Uterus (tissue), 2 donors: ENCODE results near the gene GPR152.

Source experiments
- POLR2A ChIP-seq, 2 donors: fragments of 450-650 bp; IDR thresholded peaks; one replicate each; pipeline ENCODE4 v1.6.1; 2016; ENCODE audit warnings: antibody characterized with exemption in 2 of 2, mild to moderate bottlenecking in 1 of 2, moderate library complexity in 1 of 2
- TF ChIP-seq, protein P1 (sequence below), 4 experiments: fragments of 200-600 bp in 2 of 4; fragments of 450-650 bp in 2 of 4; sonication (generic) in 2 of 4; IDR thresholded peaks; one replicate each; pipeline ENCODE4 v1.5.1; 2016 to 2019; ENCODE audit warnings: antibody characterized with exemption in 4 of 4, mild to moderate bottlenecking in 2 of 4, moderate library complexity in 1 of 4

- TF ChIP-seq POLR2A (IDR thresholded peaks at IDR 0.05), result no peak
- TF ChIP-seq, protein P1, sequence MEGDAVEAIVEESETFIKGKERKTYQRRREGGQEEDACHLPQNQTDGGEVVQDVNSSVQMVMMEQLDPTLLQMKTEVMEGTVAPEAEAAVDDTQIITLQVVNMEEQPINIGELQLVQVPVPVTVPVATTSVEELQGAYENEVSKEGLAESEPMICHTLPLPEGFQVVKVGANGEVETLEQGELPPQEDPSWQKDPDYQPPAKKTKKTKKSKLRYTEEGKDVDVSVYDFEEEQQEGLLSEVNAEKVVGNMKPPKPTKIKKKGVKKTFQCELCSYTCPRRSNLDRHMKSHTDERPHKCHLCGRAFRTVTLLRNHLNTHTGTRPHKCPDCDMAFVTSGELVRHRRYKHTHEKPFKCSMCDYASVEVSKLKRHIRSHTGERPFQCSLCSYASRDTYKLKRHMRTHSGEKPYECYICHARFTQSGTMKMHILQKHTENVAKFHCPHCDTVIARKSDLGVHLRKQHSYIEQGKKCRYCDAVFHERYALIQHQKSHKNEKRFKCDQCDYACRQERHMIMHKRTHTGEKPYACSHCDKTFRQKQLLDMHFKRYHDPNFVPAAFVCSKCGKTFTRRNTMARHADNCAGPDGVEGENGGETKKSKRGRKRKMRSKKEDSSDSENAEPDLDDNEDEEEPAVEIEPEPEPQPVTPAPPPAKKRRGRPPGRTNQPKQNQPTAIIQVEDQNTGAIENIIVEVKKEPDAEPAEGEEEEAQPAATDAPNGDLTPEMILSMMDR (IDR thresholded peaks at IDR 0.05), result no peak
These were observed 15.5 kb upstream of the GPR152 start for GRCh38 chr11:67468056-67468455.
